Activated T-cell treated with anti-CD3 and anti-CD28 coated beads for 1 hour (primary cell): ENCODE data around the gene DENND4C.
"Not testable (repeated sequence)": the region's sequence is repeated elsewhere in the genome, so short reads cannot be mapped to it uniquely, and the experiment has no call there.

Experiments
- DNase-seq: peaks from one replicate; pipeline ENCODE4 v3.0.0-alpha.2; 2020; ENCODE audit warnings: low read depth

The DENND4C gene

DNA sequence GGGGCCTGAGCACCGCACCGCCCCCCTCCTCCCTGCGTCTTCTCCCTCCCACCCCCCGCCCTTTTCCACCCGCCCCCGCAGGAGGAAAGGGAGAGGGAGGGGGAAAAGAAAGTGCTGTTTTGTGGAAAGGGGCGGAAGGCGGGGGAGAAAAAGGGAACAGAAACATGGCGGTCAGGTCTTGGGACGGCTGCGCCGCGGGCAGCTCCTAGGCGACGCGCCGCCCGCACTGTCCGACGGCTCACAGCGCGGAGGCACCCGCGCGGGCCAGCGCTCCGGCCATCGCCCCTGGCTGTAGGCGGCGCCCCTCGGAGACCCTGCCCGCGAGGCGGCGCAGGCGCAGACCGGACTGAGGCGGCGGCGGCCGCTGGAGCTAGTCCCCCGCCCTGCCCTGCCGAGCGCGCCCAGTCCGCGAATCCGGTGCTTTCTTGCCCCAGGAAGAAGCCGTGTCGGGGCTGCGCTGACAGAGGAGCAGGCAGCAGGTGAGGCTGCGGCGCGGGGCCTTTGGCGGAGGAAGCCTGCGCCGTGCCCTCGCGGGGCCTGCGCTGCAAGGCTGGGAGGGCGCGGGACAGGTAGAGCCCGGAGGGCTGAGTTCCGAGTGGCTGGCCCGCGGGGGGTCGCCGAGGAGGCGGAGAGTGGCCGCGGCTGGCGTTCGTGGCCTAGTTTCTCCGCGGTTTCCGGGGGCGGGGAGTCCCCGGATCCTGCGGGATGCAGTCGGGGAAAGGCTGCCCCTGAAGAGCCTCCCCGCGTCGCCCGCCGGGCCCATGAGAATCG lies at the start of gene DENND4C:
Gene DENND4C (plus strand): TSS at position 339 of the 771 bp plus-strand sequence. CDS start 45,482 bp downstream, outside the sequence.
- peak; percentile 72 for DNase-seq

DNA sequence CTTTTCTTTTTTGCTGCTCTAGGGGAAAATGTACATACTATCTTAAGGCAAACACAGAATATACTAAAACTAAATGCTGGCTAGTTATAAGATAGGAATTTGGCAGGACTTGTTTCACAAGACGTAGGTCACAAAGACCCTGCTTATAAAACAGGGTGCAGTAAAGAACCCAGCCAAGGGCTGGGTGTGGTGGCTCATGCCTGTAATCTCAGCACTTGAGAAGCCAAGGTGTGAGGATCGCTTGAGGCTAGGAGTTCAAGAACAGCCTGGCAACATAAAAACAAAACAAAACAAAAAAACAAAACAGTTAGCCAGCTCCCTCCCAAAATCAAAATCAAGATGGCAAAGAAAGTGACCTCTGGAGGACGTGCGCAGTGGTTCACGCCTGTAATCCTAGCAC lies 49.5 kb upstream of the DENND4C start:
- DNase-seq, result no peak

DNA sequence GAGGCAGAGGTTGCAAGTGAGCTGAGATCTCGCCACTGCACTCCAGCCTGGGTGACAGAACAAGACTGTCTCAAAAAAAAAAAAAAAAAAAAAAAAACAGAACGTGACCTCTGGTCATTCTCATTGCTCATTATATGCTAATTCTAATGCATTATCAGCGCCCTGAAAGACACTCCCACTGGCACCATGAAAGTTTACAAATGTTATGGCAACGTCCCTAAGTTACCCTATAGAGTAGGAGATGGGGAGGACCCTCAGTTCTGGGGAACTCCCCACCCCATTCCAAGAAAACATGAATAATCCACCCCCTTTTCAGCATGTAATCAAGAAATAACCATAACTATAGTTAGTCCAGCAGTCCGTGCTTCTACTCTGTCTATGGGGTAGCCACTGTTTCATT lies 48.9 kb upstream of the DENND4C start:
- DNase-seq, result no peak

DNA sequence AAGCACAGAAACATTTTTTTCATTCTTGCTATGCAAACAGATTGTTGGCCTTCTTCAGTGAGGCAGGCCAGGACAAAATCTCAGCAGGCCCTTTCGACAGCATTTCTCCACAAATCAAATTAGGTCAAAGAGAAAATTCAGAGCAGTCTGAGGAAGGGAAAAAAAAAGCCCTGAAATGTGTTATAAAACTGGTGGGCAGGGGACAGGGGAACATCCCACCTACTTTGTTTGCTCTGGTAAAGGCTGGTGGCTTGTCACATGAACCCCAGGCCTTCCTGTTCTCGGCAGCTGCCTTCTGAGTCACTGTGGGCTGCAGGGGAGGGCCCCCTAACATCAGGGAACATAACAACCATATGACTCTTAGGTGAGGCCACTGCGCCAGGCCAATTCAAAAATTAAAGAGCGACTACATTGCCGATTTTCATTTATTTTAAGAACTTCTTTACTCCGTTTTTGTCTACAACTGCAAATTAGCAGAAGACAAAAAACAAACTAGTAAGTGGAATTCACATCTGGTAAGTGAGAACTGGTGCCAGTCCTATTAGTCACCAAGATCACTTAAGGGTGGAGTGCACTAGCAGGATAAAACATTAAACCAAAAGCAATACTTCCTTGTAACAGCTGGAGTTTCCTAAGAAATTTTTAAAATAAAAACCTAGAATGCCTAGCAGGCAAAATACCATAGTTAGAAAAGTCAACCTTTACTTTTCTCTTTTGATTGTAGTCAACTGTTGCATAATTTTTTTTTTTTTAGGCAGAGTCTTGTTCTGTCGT lies 46.2 kb upstream of the DENND4C start:
- peak; percentile 53 for DNase-seq

DNA sequence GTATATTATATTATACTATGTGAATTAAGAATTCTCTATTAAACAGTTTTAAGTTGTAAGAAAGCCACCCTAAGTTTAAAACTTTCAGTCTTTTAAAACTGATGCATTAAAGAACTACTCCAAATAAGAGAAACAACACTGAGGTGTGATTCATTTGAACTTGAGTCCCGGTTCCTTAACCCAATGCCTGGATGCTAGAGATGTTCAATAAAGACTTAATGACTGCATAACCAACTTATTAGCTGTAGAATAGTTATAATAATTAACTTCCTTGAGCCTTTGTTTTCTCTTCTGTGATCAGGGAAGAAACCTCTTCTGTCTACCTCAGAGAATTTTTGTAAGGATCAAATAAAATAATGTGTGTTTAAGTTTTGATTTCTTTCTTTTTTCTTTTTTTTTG lies 45.3 kb upstream of the DENND4C start:
- no peak for DNase-seq

DNA sequence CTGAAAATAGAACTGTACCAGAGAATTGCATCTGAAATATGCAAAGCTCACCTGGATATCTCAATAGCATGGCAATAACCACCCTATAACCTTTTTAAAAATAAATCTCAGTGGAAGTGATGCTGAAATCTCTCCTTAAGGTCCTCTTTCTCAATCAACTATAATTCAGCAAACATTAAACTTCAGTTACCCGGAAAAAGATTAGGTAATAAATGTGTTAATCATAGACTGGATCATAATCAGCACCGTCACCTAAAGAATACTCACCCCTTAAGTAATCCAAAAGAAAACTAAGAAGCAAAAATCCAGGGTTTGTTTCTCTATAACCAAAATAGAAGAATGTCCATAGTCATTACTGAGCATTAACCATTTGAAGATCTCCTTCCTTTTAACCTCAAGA lies 44.3 kb upstream of the DENND4C start:
- DNase-seq, result no peak

DNA sequence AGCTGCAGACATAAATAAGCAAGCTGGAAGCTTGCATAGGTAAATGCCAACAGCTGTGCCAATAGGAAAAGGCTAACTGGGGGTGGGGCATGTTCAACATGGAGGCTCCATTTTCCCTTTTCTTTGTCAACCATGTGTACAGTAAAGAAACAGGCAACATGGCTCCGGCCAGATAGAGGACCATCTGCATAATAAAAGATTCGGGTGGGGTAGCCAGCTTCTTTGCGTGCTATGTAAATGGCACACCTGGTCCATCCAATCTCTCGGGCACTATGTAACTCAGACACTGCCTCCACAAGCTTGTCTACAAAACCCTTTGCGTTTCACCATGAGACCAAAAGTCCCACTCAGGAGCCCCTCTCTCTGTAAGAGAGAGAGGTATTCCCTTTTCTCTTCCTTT lies 41.7 kb upstream of the DENND4C start:
- DNase-seq, result no peak

DNA sequence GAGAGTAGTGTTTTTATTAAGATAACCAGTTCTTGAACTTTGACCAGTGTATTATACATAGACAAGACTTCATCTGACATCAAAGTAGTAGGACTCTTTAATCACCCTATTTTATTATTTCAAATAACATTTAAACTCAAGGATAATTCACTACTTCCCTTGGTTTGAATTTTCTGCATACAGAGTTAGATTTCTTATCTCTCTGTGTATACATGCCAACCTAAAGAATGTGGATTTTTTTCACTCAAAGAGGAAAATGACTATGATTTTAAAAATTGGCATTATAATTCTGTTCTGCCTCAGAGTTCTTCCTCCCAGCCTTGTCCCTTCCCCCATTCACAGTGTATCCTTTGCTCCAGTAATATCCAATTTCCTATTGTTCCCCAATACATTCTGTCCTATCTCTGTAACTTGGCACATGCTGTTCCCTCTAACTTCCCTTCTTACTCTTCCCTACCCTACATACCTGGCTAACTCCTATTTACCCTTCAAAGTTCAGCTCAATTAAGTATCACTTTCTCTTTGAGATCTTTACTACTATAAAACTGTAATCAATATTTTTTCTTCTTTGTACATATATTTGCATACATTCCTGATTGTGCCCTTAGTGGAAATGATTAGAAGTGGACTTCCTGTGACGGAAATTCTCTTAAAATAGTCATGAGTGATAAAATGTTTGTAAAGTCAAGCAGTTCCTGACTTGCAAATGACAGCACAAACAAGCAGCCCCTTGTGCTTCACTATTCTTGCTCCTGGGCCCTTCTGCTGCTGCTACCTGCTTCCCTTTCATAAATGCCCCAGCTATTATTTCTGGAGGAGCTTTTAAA lies 38.1 kb upstream of the DENND4C start:
- DNase-seq, result no peak

DNA sequence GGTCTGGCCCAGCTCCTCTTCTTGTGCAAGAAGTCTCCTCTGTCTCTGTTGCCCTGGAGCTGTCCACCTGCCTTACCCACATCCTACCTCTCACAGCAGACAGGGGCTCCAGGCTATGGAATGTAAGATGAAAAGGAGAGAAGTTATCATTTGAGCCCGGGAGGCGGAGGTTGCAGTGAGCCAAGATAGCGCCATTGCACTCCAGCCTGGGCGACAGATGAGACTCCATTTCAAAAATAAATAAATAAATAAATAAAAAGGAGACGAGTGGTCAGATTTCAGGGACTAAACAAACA lies 37.5 kb upstream of the DENND4C start:
- DNase-seq, result no peak

DNA sequence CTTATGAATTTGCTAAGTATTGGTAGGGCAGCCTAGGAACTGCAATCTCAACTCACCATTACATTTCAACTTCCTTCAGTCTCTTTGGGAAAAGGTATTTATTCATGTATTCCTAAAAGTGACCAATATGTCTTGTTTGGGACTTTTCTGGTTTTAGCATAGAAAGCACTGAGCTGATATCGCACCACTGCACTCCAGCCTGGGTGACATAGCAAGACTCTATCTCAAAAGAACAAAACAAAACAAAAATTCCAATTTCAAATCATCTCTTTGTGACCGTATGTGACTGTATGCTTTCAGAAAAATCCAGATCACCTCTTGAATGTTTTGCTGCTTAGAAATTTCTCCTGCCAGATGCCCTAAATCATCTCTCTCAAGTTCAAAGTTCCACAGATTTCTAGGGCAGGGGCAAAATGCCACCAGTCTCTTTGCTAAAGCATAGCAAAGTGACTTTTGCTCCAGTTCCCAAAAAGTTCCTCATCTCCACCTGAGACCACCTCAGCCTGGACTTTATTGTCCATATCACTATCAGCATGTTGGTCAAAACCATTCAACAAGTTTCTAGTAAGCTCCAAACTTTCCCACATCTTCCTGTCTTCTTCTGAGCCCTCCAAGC lies 37.0 kb upstream of the DENND4C start:
- DNase-seq, result not testable (repeated sequence)

DNA sequence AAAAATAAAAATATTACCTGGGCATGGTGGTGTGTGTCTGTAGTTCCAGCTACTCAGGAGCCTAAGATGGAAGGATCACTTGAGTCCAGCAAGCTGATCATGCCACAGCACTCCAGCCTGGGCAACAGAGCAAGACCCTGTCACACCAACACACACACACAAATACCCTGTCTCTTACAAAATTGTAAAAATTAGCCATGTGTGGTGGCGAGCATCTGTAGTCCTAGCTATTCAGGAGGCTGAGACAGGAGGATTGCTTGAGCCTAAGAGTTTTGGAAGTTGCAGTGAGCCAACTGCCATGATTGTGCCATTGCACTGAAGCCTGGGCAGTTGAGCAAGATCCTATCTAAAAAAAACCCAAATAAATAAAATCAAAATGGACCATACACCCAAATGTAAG lies 32.1 kb upstream of the DENND4C start:
- no peak for DNase-seq

DNA sequence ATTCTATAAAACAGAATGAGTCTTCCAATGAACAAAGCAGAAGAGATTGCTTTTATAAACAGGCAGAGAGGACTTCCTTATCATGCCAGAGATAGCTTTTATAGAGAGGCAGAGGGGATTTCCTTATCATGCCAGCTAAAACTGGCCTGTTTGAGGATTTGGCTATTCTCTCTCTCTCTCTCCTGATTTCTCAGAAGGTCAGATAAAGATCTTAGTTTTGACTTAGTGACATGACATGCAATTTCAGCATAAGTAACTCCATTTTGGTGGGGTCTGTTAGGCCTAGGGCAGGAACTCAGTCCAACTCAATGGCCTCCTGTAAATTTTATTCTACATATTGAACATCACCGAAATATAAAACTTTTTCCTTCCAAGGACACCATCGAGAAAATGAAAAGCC lies 31.5 kb upstream of the DENND4C start:
- DNase-seq, result no peak

DNA sequence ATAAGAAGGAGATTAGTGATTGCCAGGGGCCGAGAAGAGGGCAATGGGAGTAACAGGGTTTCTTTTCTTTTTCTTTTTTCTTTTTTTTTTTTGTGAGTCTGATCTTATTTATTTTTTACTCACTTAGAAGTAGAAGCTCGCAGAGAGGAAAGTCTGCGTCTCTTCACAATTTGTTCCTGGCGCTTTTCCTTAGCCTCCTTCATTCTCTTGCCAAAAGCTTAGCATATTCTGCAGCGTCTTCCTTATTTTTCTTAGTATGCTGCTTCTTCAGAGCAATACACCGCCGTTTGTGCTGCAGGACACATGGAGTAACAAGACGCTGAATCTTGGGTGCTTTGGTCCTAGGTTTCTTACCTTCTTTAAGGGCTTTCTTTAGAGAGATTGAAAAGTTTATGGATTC lies 30.3 kb upstream of the DENND4C start:
- no peak for DNase-seq

DNA sequence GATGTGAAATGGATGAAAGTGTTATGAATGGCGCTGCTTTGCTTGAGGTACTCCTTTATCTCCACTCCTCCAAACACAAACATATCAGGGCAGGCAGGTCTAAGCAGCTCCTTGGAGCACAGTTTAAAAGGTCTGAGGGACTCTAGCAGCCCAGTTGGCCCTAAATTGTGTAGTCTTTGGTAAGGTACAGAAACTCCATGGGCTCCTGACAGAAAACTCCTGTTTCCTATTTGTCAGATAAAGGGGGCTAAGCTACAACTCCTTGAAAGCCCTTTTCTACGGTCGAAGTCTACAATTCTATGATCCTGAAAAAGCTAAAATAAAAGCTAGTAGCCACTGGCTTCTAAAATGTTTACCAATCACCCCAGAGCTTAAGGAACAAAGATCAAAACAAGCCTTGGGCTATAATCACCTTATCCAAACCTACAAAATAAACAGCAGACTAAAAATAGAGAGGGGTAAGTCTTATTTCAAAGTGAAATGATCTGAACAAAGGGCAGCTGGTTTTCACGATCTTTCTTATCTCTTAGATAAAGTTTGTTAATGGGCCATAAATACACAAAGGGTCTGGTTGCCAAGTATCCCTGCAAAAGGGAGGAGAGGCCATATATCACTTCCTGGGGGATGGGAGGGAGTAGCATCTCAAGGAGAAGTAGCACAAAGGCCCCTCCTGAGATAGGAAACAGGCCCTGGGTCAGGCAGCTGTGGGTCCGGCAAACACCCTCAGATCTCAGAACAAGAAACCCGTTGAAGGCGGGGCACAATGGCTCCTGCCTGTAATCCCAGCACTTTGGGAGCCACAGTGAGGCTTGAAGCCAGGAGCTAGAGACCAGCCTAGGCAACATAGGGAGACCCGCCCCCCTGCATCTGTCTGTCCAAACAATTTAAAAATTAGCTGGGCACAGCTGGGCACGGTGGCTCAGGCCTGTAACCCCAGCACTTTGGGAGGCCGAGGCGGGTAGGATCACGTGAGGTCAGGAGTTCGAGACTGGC lies 28.3 kb upstream of the DENND4C start:
- DNase-seq, result no peak

DNA sequence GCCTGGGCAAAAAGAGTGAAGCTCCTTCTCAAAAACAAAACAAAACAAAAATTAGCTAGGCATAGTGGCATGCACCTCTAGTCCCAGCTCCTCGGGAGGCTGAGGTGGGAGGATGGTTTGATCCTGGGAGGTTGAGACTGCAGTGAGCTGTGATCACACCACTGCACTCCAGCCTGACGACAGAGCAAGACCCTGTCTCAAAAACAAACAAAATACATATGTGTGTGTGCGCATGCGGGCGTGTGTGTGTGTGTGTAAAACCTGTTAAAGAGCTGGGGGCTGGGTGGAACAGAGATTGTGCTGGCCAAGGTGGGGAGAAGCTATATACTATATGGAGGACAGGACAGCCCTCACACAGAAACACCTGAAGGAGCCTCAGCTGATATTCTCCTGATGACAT lies 27.4 kb upstream of the DENND4C start:
- no peak for DNase-seq

DNA sequence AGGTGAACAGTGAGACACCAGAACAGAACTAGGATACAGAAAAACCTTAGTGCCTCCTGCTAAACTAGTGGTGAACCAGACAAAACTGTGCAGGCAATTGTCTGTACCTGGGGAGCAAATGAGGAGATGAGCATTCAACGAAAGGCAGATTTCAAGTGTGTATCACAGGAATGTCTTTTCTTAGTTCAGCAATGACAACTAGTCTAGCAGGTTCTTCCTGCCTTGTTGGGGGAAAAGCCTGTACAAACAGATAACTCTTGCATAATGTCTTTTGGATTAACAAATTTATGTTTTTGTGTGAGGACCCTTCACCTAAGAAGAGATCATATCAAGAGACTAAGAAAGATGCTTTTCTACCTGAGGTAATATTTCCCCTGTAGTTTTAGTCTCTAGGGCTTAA lies 21.8 kb upstream of the DENND4C start:
- no peak for DNase-seq

DNA sequence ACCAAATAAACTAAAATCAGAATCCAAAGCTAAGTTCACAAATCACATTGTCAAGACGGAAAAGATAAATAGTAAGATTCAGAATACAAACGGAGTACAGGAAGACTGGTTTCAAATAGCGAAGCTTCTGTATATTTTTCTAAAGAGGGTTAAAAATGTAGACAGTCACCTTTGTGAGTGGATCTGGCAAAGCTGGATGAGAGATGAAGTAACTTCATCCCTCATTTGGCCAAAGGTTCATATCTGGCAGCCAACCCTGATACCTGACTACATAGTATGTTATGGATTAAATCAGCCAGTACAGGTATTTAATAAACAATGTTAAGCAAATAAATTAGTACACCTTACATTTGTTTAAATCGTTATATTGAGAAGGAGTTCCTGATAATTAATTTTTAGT lies 21.3 kb upstream of the DENND4C start:
- DNase-seq, result no peak

DNA sequence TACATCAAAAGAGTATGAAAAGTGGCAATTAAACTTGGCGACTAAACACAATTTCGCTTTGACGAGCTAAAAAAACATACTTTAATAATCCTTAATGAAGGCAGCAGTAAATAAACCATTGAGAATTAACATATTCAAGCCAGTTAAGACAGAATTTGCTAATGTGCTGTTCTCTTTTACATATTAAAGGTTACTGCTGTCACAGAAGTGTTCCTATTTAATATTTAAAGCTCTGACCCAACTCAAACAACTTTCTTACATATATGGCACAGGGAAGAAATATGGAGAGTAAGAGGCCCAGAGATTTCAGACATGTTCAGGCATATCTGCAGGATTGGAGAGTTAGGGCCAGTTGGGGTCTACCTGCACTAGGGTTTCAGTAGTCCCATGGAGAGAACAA lies 16.7 kb upstream of the DENND4C start:
- no peak for DNase-seq

DNA sequence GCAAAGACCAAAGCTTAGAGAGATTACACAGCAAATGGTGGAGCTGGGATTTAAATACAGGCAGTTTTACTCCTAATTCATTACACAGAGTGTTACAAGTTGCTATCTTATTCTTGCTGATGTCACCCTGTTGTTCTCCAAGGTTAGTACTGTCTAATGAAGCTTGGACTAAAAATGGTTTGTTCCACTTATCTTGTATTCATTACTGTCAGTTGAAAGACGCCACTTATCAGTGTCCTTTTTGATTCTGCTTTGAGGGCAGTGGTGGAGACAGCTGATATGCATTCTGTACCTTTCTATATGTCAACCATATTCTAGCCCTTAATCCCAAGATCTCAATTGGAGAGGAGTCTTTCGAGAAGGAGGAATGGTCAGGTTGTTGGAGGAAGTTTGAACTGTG lies 14.0 kb upstream of the DENND4C start:
- DNase-seq, result no peak

DNA sequence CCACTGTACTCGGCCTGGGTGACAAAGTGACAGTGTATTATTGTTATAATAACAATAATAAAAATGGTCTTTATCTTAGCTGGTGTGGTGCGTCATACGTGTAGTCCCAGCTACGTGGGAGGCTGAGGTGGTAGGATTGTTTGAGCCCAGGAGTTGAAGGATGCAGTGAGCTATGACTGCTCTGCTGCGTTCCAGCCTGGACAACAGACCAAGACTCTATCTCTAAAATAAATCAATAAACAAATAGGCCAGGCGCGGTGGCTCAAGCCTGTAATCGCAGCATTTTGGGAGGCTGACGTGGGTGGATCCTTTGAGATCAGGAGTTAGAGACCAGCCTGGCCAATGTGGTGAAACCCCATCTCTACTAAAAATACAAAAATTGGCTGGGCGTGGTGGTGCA lies 9.2 kb upstream of the DENND4C start:
- no peak for DNase-seq

DNA sequence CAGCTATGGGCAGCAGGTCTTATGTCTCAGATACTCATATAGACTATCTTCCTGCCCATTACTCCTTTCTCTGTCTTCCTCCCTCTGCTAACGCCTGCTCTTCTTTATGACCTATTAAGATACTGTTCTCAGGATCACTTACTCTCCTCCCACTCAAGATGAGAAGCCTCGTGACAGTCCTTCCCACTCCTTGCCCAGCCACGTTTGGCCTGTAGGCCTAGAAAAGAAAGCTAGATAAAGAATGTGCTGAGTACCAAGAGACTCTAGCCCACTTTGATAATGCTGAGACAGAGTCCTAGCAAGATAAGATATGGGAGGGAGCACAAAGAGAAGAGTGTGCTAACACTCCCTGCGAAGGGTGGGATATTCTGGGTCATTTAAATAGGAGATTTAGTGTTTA lies 6.8 kb upstream of the DENND4C start:
- DNase-seq, result no peak
